CD14-positive monocyte (primary cell): Measurements from ENCODE around the gene SERPINA9. TPM values are rescaled to one million over a fixed set of nuclear protein-coding genes. Genes with fewer than 3 reads are reported as not detected.

Experiments used
- DNase-seq, 3 donors: peaks; one replicate each; pipeline ENCODE4 v3.0.0-alpha.2; 2011 to 2022
- H2AFZ ChIP-seq: 2 replicates; pipeline ENCODE4 v1.6.0; 2012; ENCODE audit warnings: mild to moderate bottlenecking, low read depth, low read length, inconsistent platforms; ENCODE audit not compliant: insufficient read depth, poor library complexity, severe bottlenecking
- H3K27ac ChIP-seq, 2 donors: 1 replicate in 1 of 2; 2 replicates in 1 of 2; pipeline ENCODE4 v1.5.1; 2012 to 2013; ENCODE audit warnings: low read length in 2 of 2, control low read depth in 1 of 2, inconsistent platforms in 1 of 2, low read depth in 1 of 2, mild to moderate bottlenecking in 1 of 2
- H3K27me3 ChIP-seq, 2 donors: one replicate each; pipeline versions ENCODE4 v1.6.0 to v1.6.1; 2011 to 2013; ENCODE audit warnings: low read length in 2 of 2; ENCODE audit not compliant: control insufficient read depth in 2 of 2, insufficient read depth in 2 of 2
- H3K36me3 ChIP-seq, 2 donors: replicated peaks in 1 of 2; 1 replicate in 1 of 2; 2 replicates in 1 of 2; pipeline versions ENCODE4 v1.5.1 to v1.6.1; 2012 to 2013; ENCODE audit warnings: low read length in 2 of 2, control low read depth in 1 of 2, inconsistent platforms in 1 of 2, mild to moderate bottlenecking in 1 of 2; ENCODE audit not compliant: insufficient read depth in 2 of 2, control insufficient read depth in 1 of 2
- H3K4me1 ChIP-seq, 2 donors: 1 replicate in 1 of 2; 2 replicates in 1 of 2; pipeline versions ENCODE4 v1.5.1 to v1.6.1; 2012 to 2013; ENCODE audit warnings: low read length in 2 of 2, control low read depth in 1 of 2, inconsistent platforms in 1 of 2, mild to moderate bottlenecking in 1 of 2, moderate library complexity in 1 of 2; ENCODE audit not compliant: insufficient read depth in 2 of 2, control insufficient read depth in 1 of 2
- H3K4me2 ChIP-seq: replicated peaks from 2 replicates; pipeline ENCODE3; 2012; ENCODE audit warnings: low read length, moderate library complexity, mild to moderate bottlenecking; ENCODE audit not compliant: poor library complexity, severe bottlenecking; ENCODE audit errors: extremely low read depth
- H3K4me3 ChIP-seq, 3 experiments: fragments of 200-600 bp in 1 of 3; sonication (generic) in 1 of 3; replicated peaks in 1 of 3; 1 replicate in 2 of 3; 2 replicates in 1 of 3; pipeline ENCODE4 v1.5.1; 2011 to 2013; ENCODE audit warnings: low read length in 3 of 3, mild to moderate bottlenecking in 3 of 3, control low read depth in 2 of 3, low read depth in 2 of 3, inconsistent platforms in 1 of 3, moderate library complexity in 1 of 3
- H3K79me2 ChIP-seq: 2 replicates; pipeline ENCODE4 v1.6.0; 2012; ENCODE audit warnings: mild to moderate bottlenecking, control low read depth, inconsistent platforms, low read length, moderate library complexity; ENCODE audit not compliant: insufficient read depth
- H3K9ac ChIP-seq: 2 replicates; pipeline ENCODE4 v1.6.0; 2017; ENCODE audit warnings: low read length, mild to moderate bottlenecking; ENCODE audit not compliant: insufficient read depth, poor library complexity, severe bottlenecking
- H3K9me3 ChIP-seq, 2 donors: replicated peaks in 1 of 2; 1 replicate in 1 of 2; 2 replicates in 1 of 2; pipeline versions ENCODE4 v1.5.1 to v1.6.1; 2012 to 2013; ENCODE audit warnings: low read length in 2 of 2, control low read depth in 1 of 2; ENCODE audit not compliant: control insufficient read depth in 1 of 2, insufficient read depth in 1 of 2
- H4K20me1 ChIP-seq: 2 replicates; pipeline ENCODE4 v1.6.0; 2012; ENCODE audit warnings: mild to moderate bottlenecking, low read length, control low read depth, moderate library complexity; ENCODE audit not compliant: insufficient read depth
- H3K27ac Mint-ChIP-seq, 7 donors: one replicate each; pipeline ENCODE4 v1.8.0; 2020; ENCODE audit warnings: mild to moderate bottlenecking in 7 of 7, mixed read lengths in 7 of 7, moderate library complexity in 6 of 7, inconsistent platforms in 2 of 7
- H3K27me3 Mint-ChIP-seq, 3 donors: one replicate each; pipeline ENCODE4 v1.8.0; 2021 to 2022; ENCODE audit warnings: low read depth in 3 of 3, mild to moderate bottlenecking in 3 of 3, mixed read lengths in 3 of 3, moderate library complexity in 3 of 3, inconsistent platforms in 1 of 3
- H3K36me3 Mint-ChIP-seq, 2 donors: one replicate each; pipeline ENCODE4 v1.8.0; 2020; ENCODE audit warnings: mixed read lengths in 2 of 2, inconsistent platforms in 1 of 2, mild to moderate bottlenecking in 1 of 2
- H3K4me1 Mint-ChIP-seq: one replicate; pipeline ENCODE4 v1.8.0; 2020; ENCODE audit warnings: mild to moderate bottlenecking, mixed read lengths
- H3K4me3 Mint-ChIP-seq, 2 donors: one replicate each; pipeline ENCODE4 v1.8.0; 2020; ENCODE audit warnings: mild to moderate bottlenecking in 2 of 2, mixed read lengths in 2 of 2, moderate library complexity in 1 of 2
- H3K9me3 Mint-ChIP-seq, 7 donors: one replicate each; pipeline ENCODE4 v1.8.0; 2020 to 2022; ENCODE audit warnings: mixed read lengths in 7 of 7, mild to moderate bottlenecking in 6 of 7, moderate library complexity in 6 of 7, inconsistent platforms in 2 of 7
- CTCF ChIP-seq: fragments of 200-600 bp; IDR thresholded peaks from one replicate; pipeline ENCODE4 v1.8.0; 2022; ENCODE audit warnings: antibody characterized with exemption, mild to moderate bottlenecking
- WGBS: methylation state at CpG from one replicate; pipeline ENCODE4 v1.1.5; 2013; ENCODE audit warnings: missing lambda C conversion rate; ENCODE audit not compliant: insufficient coverage; 5-methylcytosine and 5-hydroxymethylcytosine counted together
- intact Hi-C, 2 donors: fragments of 100-400 bp; cut with micrococcal nuclease; formaldehyde crosslinking; loops; one replicate each; pipeline versions ENCODE4 v1.15.0 to v1.15.1; 2023
- polyA plus RNA-seq, 3 donors: library from polyadenylated mRNA; depleted of rRNA in 1 of 3; unstranded in 2 of 3; stranded (reverse) in 1 of 3; fragments of 300-500 nt in 2 of 3; fragments of >200 nt in 1 of 3; fragmentation: Illumina TruSeq in 2 of 3; gene quantifications; 1 replicate in 2 of 3; 2 replicates in 1 of 3; pipeline ENCODE4 v1.2.3, GENCODE V29; 2012 to 2021

Gene SERPINA9
- polyA plus RNA-seq, 3 donors = not detected

- WGBS = 93% methylated on average over 3 of the region's 9 CpGs
- Mint-ChIP-seq H3K36me3 (no peaks in the 10 kb centered on the region), H3K27me3 (peaks cover 18 to 29% (median 26%) of the 10 kb centered on the region in 3 donors), H3K27ac (no peak overlapping the region), H3K4me3 (peak overlapping the region in 1 of 2 donors; percentile 49), H3K9me3 (peaks cover 2 to 8% (median 7%) of the 10 kb centered on the region in 7 donors), H3K4me1 (peaks cover 18% of the 10 kb centered on the region)
- Histone ChIP-seq H4K20me1 (no peaks in the 10 kb centered on the region), H3K4me1 (peaks cover 8 to 14% of the 10 kb centered on the region in 2 donors), H3K27ac (no peak overlapping the region), H3K79me2 (no peaks in the 10 kb centered on the region), H2AFZ (no peak overlapping the region), H3K9me3 (no peaks in the 10 kb centered on the region), H3K9ac (no peak overlapping the region), H3K4me3 (no peak overlapping the region), H3K4me2 (no peak overlapping the region), H3K27me3 (peaks cover 8 to 27% of the 10 kb centered on the region in 2 donors), H3K36me3 (no peaks in the 10 kb centered on the region)
- no peak for DNase-seq
- TF ChIP-seq CTCF = no peak
- intact Hi-C loops = no loop called here
These were observed 48.9 kb downstream of the SERPINA9 start for GRCh38 chr14:94427016-94427613.

- no peaks in the 10 kb centered on the region for H3K79me2 ChIP-seq
- Mint-ChIP-seq H3K36me3 (no peaks in the 10 kb centered on the region), H3K4me3 (no peak overlapping the region), H3K27me3 (peaks cover 18 to 27% (median 25%) of the 10 kb centered on the region in 3 donors), H3K9me3 (peaks cover 2 to 8% (median 7%) of the 10 kb centered on the region in 7 donors), H3K27ac (no peak overlapping the region), H3K4me1 (peaks cover 20% of the 10 kb centered on the region)
- no peak overlapping the region for H3K9ac ChIP-seq
- no peak overlapping the region for H3K4me2 ChIP-seq
- no peak overlapping the region for H3K27ac ChIP-seq
- WGBS = 86% methylated on average over 1 of the region's 4 CpGs
- no peaks in the 10 kb centered on the region for H3K9me3 ChIP-seq
- no peak for DNase-seq
- no peak for TF ChIP-seq CTCF
- H3K27me3 ChIP-seq = peaks cover 8 to 29% of the 10 kb centered on the region in 2 donors
- H4K20me1 ChIP-seq = no peaks in the 10 kb centered on the region
- H3K36me3 ChIP-seq = no peaks in the 10 kb centered on the region
- intact Hi-C loops = no loop called here
- H3K4me1 ChIP-seq = peaks cover 8 to 14% of the 10 kb centered on the region in 2 donors
- H3K4me3 ChIP-seq = no peak overlapping the region
- no peak overlapping the region for H2AFZ ChIP-seq
These were observed 49.5 kb downstream of the SERPINA9 start for GRCh38 chr14:94426526-94426925.
